IgD-negative memory B cell (primary cell): ENCODE results near the gene PCGF3. TPM values are rescaled to one million over a fixed set of nuclear protein-coding genes. Genes with fewer than 3 reads are reported as not detected.
"Not testable (repeated sequence)": the region's sequence is repeated elsewhere in the genome, so short reads cannot be mapped to it uniquely, and the experiment has no call there.

Experiments
- H3K27ac Mint-ChIP-seq, 3 donors: one replicate each; pipeline ENCODE4 v1.8.0; 2020 to 2022; ENCODE audit warnings: mild to moderate bottlenecking in 3 of 3, mixed read lengths in 3 of 3, moderate library complexity in 1 of 3
- H3K27me3 Mint-ChIP-seq: one replicate; pipeline ENCODE4 v1.8.0; 2021; ENCODE audit warnings: mixed read lengths
- H3K36me3 Mint-ChIP-seq: one replicate; pipeline ENCODE4 v1.8.0; 2020; ENCODE audit warnings: mild to moderate bottlenecking, mixed read lengths
- H3K4me1 Mint-ChIP-seq, 3 donors: one replicate each; pipeline ENCODE4 v1.8.0; 2020 to 2022; ENCODE audit warnings: mixed read lengths in 3 of 3, mild to moderate bottlenecking in 1 of 3
- H3K4me3 Mint-ChIP-seq, 4 donors: one replicate each; pipeline ENCODE4 v1.8.0; 2020 to 2022; ENCODE audit warnings: mild to moderate bottlenecking in 4 of 4, mixed read lengths in 4 of 4, moderate library complexity in 3 of 4
- H3K9me3 Mint-ChIP-seq, 3 donors: one replicate each; pipeline ENCODE4 v1.8.0; 2020 to 2021; ENCODE audit warnings: mixed read lengths in 3 of 3, mild to moderate bottlenecking in 1 of 3
- polyA plus RNA-seq: library from polyadenylated mRNA; unstranded; fragments of 300-500 nt; fragmentation: Illumina TruSeq; gene quantifications from one replicate; pipeline ENCODE4 v1.2.3, GENCODE V29; 2021

Gene PCGF3
- polyA plus RNA-seq, 1 donor from 2014 or later = 6.1 TPM

- Mint-ChIP-seq H3K4me3 (no peak overlapping the region), H3K27ac (no peak overlapping the region), H3K4me1 (peaks cover 0 to 8% (median 5%) of the 10 kb centered on the region in 3 donors), H3K9me3 (no peaks in the 10 kb centered on the region), H3K36me3 (peaks cover 3% of the 10 kb centered on the region), H3K27me3 (no peaks in the 10 kb centered on the region)
Observed at GRCh38 chr4:727576-727975, 21.9 kb downstream of the PCGF3 start.

- Mint-ChIP-seq H3K36me3 (peaks cover 3% of the 10 kb centered on the region), H3K27me3 (no peaks in the 10 kb centered on the region), H3K27ac (peak overlapping the region in 1 of 3 donors; percentile 53), H3K4me1 (peaks cover 0 to 8% (median 5%) of the 10 kb centered on the region in 3 donors), H3K9me3 (no peaks in the 10 kb centered on the region), H3K4me3 (peak overlapping the region in 1 of 4 donors; percentile 66)
Observed at GRCh38 chr4:729336-730315, 24.0 kb downstream of the PCGF3 start.

GRCh38 chr4:730511-730910 is 24.9 kb downstream of the PCGF3 start:
- H3K36me3 Mint-ChIP-seq = peaks cover 3% of the 10 kb centered on the region
- peaks cover 0 to 8% (median 5%) of the 10 kb centered on the region in 3 donors for H3K4me1 Mint-ChIP-seq
- H3K27ac Mint-ChIP-seq = peak overlapping the region in 1 of 3 donors; percentile 50
- H3K4me3 Mint-ChIP-seq = no peak overlapping the region
- no peaks in the 10 kb centered on the region for H3K27me3 Mint-ChIP-seq
- H3K9me3 Mint-ChIP-seq = no peaks in the 10 kb centered on the region

- H3K36me3 Mint-ChIP-seq = not testable (repeated sequence)
Observed at GRCh38 chr4:730946-731904, 25.6 kb downstream of the PCGF3 start.

GRCh38 chr4:731954-732353 is 26.3 kb downstream of the PCGF3 start:
- H3K27me3 Mint-ChIP-seq, H3K9me3 Mint-ChIP-seq, H3K36me3 Mint-ChIP-seq, H3K4me3 Mint-ChIP-seq, H3K27ac Mint-ChIP-seq, H3K4me1 Mint-ChIP-seq: not testable (repeated sequence)

More at GRCh38 chr4:730946-731904, 25.6 kb downstream of the PCGF3 start:
- not testable (repeated sequence) for H3K4me3 Mint-ChIP-seq, H3K4me1 Mint-ChIP-seq, H3K27me3 Mint-ChIP-seq, H3K9me3 Mint-ChIP-seq
- H3K27ac Mint-ChIP-seq = peak overlapping the region in 1 of 3 donors; percentile 50

GRCh38 chr4:732486-732885 is 26.9 kb downstream of the PCGF3 start:
- no peak overlapping the region for H3K27ac Mint-ChIP-seq
- no peaks in the 10 kb centered on the region for H3K27me3 Mint-ChIP-seq
- H3K4me1 Mint-ChIP-seq = peaks cover 0 to 4% (median 2%) of the 10 kb centered on the region in 3 donors
- peaks cover 3% of the 10 kb centered on the region for H3K36me3 Mint-ChIP-seq
- H3K4me3 Mint-ChIP-seq = no peak overlapping the region
- H3K9me3 Mint-ChIP-seq = no peaks in the 10 kb centered on the region

GRCh38 chr4:732911-733630 is 27.4 kb downstream of the PCGF3 start:
- Mint-ChIP-seq H3K4me3 (no peak overlapping the region), H3K9me3 (no peaks in the 10 kb centered on the region), H3K36me3 (peaks cover 3% of the 10 kb centered on the region), H3K4me1 (peaks cover 0 to 5% (median 0%) of the 10 kb centered on the region in 3 donors), H3K27ac (no peak overlapping the region), H3K27me3 (no peaks in the 10 kb centered on the region)

- H3K27me3 Mint-ChIP-seq = no peaks in the 10 kb centered on the region
- no peak overlapping the region for H3K27ac Mint-ChIP-seq
- peaks cover 3% of the 10 kb centered on the region for H3K36me3 Mint-ChIP-seq
- no peak overlapping the region for H3K4me3 Mint-ChIP-seq
- H3K4me1 Mint-ChIP-seq = peaks cover 0 to 5% (median 0%) of the 10 kb centered on the region in 3 donors
- no peaks in the 10 kb centered on the region for H3K9me3 Mint-ChIP-seq
Observed at GRCh38 chr4:733631-733980, 28.0 kb downstream of the PCGF3 start.

GRCh38 chr4:734075-734474 is 28.4 kb downstream of the PCGF3 start:
- Mint-ChIP-seq H3K27ac (no peak overlapping the region), H3K9me3 (no peaks in the 10 kb centered on the region), H3K36me3 (peaks cover 3% of the 10 kb centered on the region), H3K4me1 (peaks cover 0 to 5% (median 0%) of the 10 kb centered on the region in 3 donors), H3K4me3 (no peak overlapping the region), H3K27me3 (no peaks in the 10 kb centered on the region)

GRCh38 chr4:734951-735350 is 29.3 kb downstream of the PCGF3 start:
- H3K4me1 Mint-ChIP-seq = peaks cover 0 to 11% (median 0%) of the 10 kb centered on the region in 3 donors
- peaks cover 1% of the 10 kb centered on the region for H3K36me3 Mint-ChIP-seq
- H3K27me3 Mint-ChIP-seq = no peaks in the 10 kb centered on the region
- H3K9me3 Mint-ChIP-seq = no peaks in the 10 kb centered on the region
- H3K27ac Mint-ChIP-seq = no peak overlapping the region
- H3K4me3 Mint-ChIP-seq = no peak overlapping the region

GRCh38 chr4:735583-735982 is 30.0 kb downstream of the PCGF3 start:
- Mint-ChIP-seq H3K27ac (no peak overlapping the region), H3K27me3 (no peaks in the 10 kb centered on the region), H3K4me3 (no peak overlapping the region), H3K36me3 (peaks cover 1% of the 10 kb centered on the region), H3K4me1 (peaks cover 0 to 11% (median 0%) of the 10 kb centered on the region in 3 donors), H3K9me3 (no peaks in the 10 kb centered on the region)

GRCh38 chr4:736561-736960 is 30.9 kb downstream of the PCGF3 start:
- peaks cover 0 to 11% (median 0%) of the 10 kb centered on the region in 3 donors for H3K4me1 Mint-ChIP-seq
- H3K27me3 Mint-ChIP-seq, H3K27ac Mint-ChIP-seq, H3K36me3 Mint-ChIP-seq, H3K9me3 Mint-ChIP-seq, H3K4me3 Mint-ChIP-seq: not testable (repeated sequence)

GRCh38 chr4:738781-739280 is 33.2 kb downstream of the PCGF3 start:
- Mint-ChIP-seq H3K27ac (no peak overlapping the region), H3K27me3 (no peaks in the 10 kb centered on the region), H3K36me3 (peaks cover 2% of the 10 kb centered on the region), H3K4me1 (peaks cover 5 to 13% (median 5%) of the 10 kb centered on the region in 3 donors), H3K9me3 (no peaks in the 10 kb centered on the region), H3K4me3 (no peak overlapping the region)

GRCh38 chr4:739569-739968 is 33.9 kb downstream of the PCGF3 start:
- Mint-ChIP-seq H3K36me3 (peaks cover 4% of the 10 kb centered on the region), H3K4me3 (no peak overlapping the region), H3K4me1 (peaks cover 5 to 13% (median 5%) of the 10 kb centered on the region in 3 donors), H3K27me3 (no peaks in the 10 kb centered on the region), H3K27ac (no peak overlapping the region), H3K9me3 (no peaks in the 10 kb centered on the region)
